GM18951 (cell line): ENCODE data around the gene MYL6.
"Not testable (repeated sequence)": the region's sequence is repeated elsewhere in the genome, so short reads cannot be mapped to it uniquely, and the experiment has no call there.

Source experiments
- POLR2A ChIP-seq: IDR thresholded peaks from 4 replicates; pipeline ENCODE4 v1.6.1; 2011; ENCODE audit warnings: mild to moderate bottlenecking; ENCODE audit not compliant: insufficient read length, insufficient read depth; ENCODE audit errors: extremely low read depth
- in situ Hi-C: fragments of 300-500 bp; cut with MboI; formaldehyde crosslinking; loops from one replicate; pipeline ENCODE4 v1.12.0; 2022; ENCODE audit warnings: low sequenced_read_pairs, mixed read lengths, inconsistent platforms; ENCODE audit not compliant: unreplicated experiment

Gene MYL6

GRCh38 chr12:56158029-56158925 lies at the start of gene MYL6:
TSS of gene MYL6 (plus strand) at chr12:56158359. CDS start at chr12:56158402, 43 bp downstream.
- in situ Hi-C loops, result no loop called here
- peak; percentile 98 for TF ChIP-seq POLR2A

GRCh38 chr12:56110571-56110970 lies 47.6 kb upstream of the MYL6 start:
- in situ Hi-C loops, result no loop called here
- no peak for TF ChIP-seq POLR2A

GRCh38 chr12:56114084-56114483 lies 44.1 kb upstream of the MYL6 start:
- no peak for TF ChIP-seq POLR2A
- in situ Hi-C loops, result no loop called here

- no peak for TF ChIP-seq POLR2A
- in situ Hi-C loops, result no loop called here
Observed at GRCh38 chr12:56115329-56115728, 42.8 kb upstream of the MYL6 start.

- TF ChIP-seq POLR2A, result peak; percentile 99
- in situ Hi-C loops, result no loop called here
Observed at GRCh38 chr12:56116267-56117081, 41.7 kb upstream of the MYL6 start, which contains the start of gene RPL41. TSS of gene RPL41 (plus strand) at chr12:56116633.

- in situ Hi-C loops, result not testable (repeated sequence)
Observed at GRCh38 chr12:56117082-56117706, 41.0 kb upstream of the MYL6 start.

GRCh38 chr12:56117778-56118687 lies 40.1 kb upstream of the MYL6 start, which contains the start of gene ZC3H10:
TSS of gene ZC3H10 (plus strand) at chr12:56118266. CDS start at chr12:56120563, 2,297 bp downstream.
- peak; percentile 97 for TF ChIP-seq POLR2A
- in situ Hi-C loops, result no loop called here

- in situ Hi-C loops, result no loop called here
- TF ChIP-seq POLR2A, result no peak
Observed at GRCh38 chr12:56118688-56119357, 39.3 kb upstream of the MYL6 start.

GRCh38 chr12:56119361-56119796 lies 38.8 kb upstream of the MYL6 start:
- in situ Hi-C loops, result no loop called here
- TF ChIP-seq POLR2A, result no peak

GRCh38 chr12:56120158-56120846 lies 37.9 kb upstream of the MYL6 start:
- no peak for TF ChIP-seq POLR2A
- in situ Hi-C loops, result no loop called here

- TF ChIP-seq POLR2A, result no peak
- in situ Hi-C loops, result no loop called here
Observed at GRCh38 chr12:56121204-56121870, 36.8 kb upstream of the MYL6 start.
